ENCODE results near the gene IGLL5.

The IGLL5 gene

DNA sequence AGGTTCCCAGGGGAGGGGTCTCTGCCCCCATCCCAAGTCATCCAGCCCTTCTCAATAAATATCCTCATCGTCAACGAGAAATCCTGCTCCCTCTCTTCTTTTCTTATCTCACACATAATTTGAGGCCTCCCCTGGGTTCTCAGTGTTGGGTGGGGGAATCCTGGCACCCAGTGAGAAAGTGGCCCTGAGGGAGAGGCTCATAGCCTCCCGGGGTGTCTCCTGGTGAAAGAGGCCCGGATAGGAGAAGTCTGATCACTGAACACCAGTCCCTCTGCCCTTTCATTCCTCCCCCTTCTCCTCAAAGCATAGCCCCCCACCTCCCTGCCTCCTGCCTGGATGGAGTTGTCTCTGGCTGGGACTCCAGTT lies 35.3 kb downstream of the IGLL5 start:
- Histone ChIP-seq H3F3A (ENCODE audit: low read depth) (no peaks in the 10 kb centered on the region), H3K27me3 (ENCODE audit: insufficient read depth, low read length, poor library complexity, severe bottlenecking) (no peaks in the 10 kb centered on the region), H3K4me1 (ENCODE audit: insufficient read depth, low read length, poor library complexity, severe bottlenecking) (peaks cover 5% of the 10 kb centered on the region), H4K20me1 (ENCODE audit: insufficient read depth, low read length, poor library complexity, severe bottlenecking) (no peaks in the 10 kb centered on the region), H3K79me2 (ENCODE audit: insufficient read depth, low read length) (no peaks in the 10 kb centered on the region), H3K36me3 (ENCODE audit: insufficient read depth, low read length) (no peaks in the 10 kb centered on the region), H3K9me2 (replicated peaks; ENCODE audit: low read depth, low read length) (no peaks in the 10 kb centered on the region), H3K9me3 (ENCODE audit: insufficient read depth, low read depth, low read length) (no peaks in the 10 kb centered on the region), H3K4me2 (ENCODE audit: low read depth, low read length, poor library complexity, severe bottlenecking) (no peak overlapping the region), H3K9ac (ENCODE audit: low read depth, low read length, poor library complexity, severe bottlenecking) (no peak overlapping the region), H3K4me3 (ENCODE audit: low read length, poor library complexity, severe bottlenecking) (no peak overlapping the region), H2AFZ (ENCODE audit: low read length) (no peak overlapping the region)
- no peak for TF ChIP-seq EZH2phosphoT487 (IDR thresholded peaks at IDR 0.05; ENCODE audit: borderline replicate concordance)
- TF ChIP-seq, protein P1, sequence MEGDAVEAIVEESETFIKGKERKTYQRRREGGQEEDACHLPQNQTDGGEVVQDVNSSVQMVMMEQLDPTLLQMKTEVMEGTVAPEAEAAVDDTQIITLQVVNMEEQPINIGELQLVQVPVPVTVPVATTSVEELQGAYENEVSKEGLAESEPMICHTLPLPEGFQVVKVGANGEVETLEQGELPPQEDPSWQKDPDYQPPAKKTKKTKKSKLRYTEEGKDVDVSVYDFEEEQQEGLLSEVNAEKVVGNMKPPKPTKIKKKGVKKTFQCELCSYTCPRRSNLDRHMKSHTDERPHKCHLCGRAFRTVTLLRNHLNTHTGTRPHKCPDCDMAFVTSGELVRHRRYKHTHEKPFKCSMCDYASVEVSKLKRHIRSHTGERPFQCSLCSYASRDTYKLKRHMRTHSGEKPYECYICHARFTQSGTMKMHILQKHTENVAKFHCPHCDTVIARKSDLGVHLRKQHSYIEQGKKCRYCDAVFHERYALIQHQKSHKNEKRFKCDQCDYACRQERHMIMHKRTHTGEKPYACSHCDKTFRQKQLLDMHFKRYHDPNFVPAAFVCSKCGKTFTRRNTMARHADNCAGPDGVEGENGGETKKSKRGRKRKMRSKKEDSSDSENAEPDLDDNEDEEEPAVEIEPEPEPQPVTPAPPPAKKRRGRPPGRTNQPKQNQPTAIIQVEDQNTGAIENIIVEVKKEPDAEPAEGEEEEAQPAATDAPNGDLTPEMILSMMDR (conservative IDR thresholded peaks at IDR 0.05; ENCODE audit: low read length): no peak

- Histone ChIP-seq H4K20me1 (ENCODE audit: insufficient read depth, low read length, poor library complexity, severe bottlenecking) (no peaks in the 10 kb centered on the region), H3K36me3 (ENCODE audit: insufficient read depth, low read length) (no peaks in the 10 kb centered on the region), H3K9ac (ENCODE audit: low read depth, low read length, poor library complexity, severe bottlenecking) (no peak overlapping the region), H3K9me3 (ENCODE audit: insufficient read depth, low read depth, low read length) (no peaks in the 10 kb centered on the region), H3K4me3 (ENCODE audit: low read length, poor library complexity, severe bottlenecking) (no peak overlapping the region), H3K9me2 (replicated peaks; ENCODE audit: low read depth, low read length) (no peaks in the 10 kb centered on the region), H3K27me3 (ENCODE audit: insufficient read depth, low read length, poor library complexity, severe bottlenecking) (no peaks in the 10 kb centered on the region), H2AFZ (ENCODE audit: low read length) (no peak overlapping the region), H3K4me1 (ENCODE audit: insufficient read depth, low read length, poor library complexity, severe bottlenecking) (peaks cover 9% of the 10 kb centered on the region), H3K79me2 (ENCODE audit: insufficient read depth, low read length) (no peaks in the 10 kb centered on the region), H3K4me2 (ENCODE audit: low read depth, low read length, poor library complexity, severe bottlenecking) (no peak overlapping the region), H3F3A (ENCODE audit: low read depth) (no peaks in the 10 kb centered on the region)
- TF ChIP-seq, protein P1 (conservative IDR thresholded peaks at IDR 0.05; ENCODE audit: low read length): no peak
- TF ChIP-seq EZH2phosphoT487 (IDR thresholded peaks at IDR 0.05; ENCODE audit: borderline replicate concordance): no peak
Measured at GRCh38 chr22:22923379-22923778, 35.8 kb downstream of the IGLL5 start.

GRCh38 chr22:22923930-22924329 lies 36.3 kb downstream of the IGLL5 start:
- no peaks in the 10 kb centered on the region for H3K79me2 ChIP-seq (ENCODE audit: insufficient read depth, low read length)
- no peaks in the 10 kb centered on the region for H3F3A ChIP-seq (ENCODE audit: low read depth)
- no peak overlapping the region for H3K4me2 ChIP-seq (ENCODE audit: low read depth, low read length, poor library complexity, severe bottlenecking)
- no peaks in the 10 kb centered on the region for H3K36me3 ChIP-seq (ENCODE audit: insufficient read depth, low read length)
- H3K4me3 ChIP-seq (ENCODE audit: low read length, poor library complexity, severe bottlenecking): no peak overlapping the region
- TF ChIP-seq, protein P1 (conservative IDR thresholded peaks at IDR 0.05; ENCODE audit: low read length): no peak
- no peak for TF ChIP-seq EZH2phosphoT487 (IDR thresholded peaks at IDR 0.05; ENCODE audit: borderline replicate concordance)
- no peaks in the 10 kb centered on the region for H3K27me3 ChIP-seq (ENCODE audit: insufficient read depth, low read length, poor library complexity, severe bottlenecking)
- H3K9me3 ChIP-seq (ENCODE audit: insufficient read depth, low read depth, low read length): no peaks in the 10 kb centered on the region
- H2AFZ ChIP-seq (ENCODE audit: low read length): no peak overlapping the region
- H3K9ac ChIP-seq (ENCODE audit: low read depth, low read length, poor library complexity, severe bottlenecking): no peak overlapping the region
- no peaks in the 10 kb centered on the region for H3K9me2 ChIP-seq (replicated peaks; ENCODE audit: low read depth, low read length)
- H4K20me1 ChIP-seq (ENCODE audit: insufficient read depth, low read length, poor library complexity, severe bottlenecking): no peaks in the 10 kb centered on the region
- H3K4me1 ChIP-seq (ENCODE audit: insufficient read depth, low read length, poor library complexity, severe bottlenecking): peaks cover 14% of the 10 kb centered on the region
